ENCODE data around the gene MAGEA11.
"Not testable (repeated sequence)": the region's sequence is repeated elsewhere in the genome, so short reads cannot be mapped to it uniquely, and the experiment has no call there.

MAGEA11 gene

DNA sequence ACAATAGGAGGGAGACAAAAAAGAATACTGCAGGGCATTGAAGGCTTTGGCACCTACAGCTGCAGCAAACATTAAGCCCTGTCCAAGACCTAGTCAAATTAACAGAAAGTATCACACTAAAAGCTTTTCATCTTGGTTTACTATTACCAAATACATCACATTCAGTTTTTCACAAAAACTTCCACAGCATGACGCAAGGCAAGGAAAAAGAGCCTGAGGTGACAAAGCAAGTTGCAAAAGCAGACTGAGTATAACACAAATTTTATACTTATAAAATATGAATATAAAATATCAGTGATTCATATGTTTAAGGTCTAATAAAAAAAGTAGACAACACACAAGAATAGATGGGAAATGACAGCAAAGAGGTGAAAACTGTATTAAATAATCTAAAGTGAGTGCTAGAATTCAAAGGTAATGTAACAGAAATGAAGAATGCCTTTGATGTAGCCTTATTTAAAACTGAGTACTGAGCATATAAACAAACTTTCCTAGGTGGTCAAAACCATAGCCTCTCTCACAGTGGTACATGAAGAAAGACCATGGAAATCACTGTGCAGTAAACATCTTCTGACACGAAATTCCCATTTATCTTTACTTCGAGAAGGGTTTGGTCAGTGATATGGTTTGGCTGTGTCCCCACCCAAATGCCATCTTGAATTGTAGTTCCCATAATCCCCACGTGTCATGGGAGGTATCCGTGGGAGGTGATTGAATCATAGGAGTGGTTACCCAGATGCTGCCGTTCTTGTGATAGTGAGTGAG lies 27.7 kb upstream of the MAGEA11 start:
- Histone ChIP-seq H3K9me3 (ENCODE audit: insufficient read depth, low read length) (no peaks in the 10 kb centered on the region), H2AFZ (ENCODE audit: low read depth, low read length, severe bottlenecking) (no peak overlapping the region), H3F3A (ENCODE audit: insufficient read depth) (no peaks in the 10 kb centered on the region), H4K20me1 (ENCODE audit: low read depth, low read length) (no peaks in the 10 kb centered on the region), H3K9me2 (replicated peaks; ENCODE audit: insufficient read depth, low read length) (no peaks in the 10 kb centered on the region), H3K4me3 (ENCODE audit: insufficient read depth, low read length, poor library complexity, severe bottlenecking) (no peak overlapping the region), H3K27ac (ENCODE audit: low read depth, low read length) (no peak overlapping the region), H3K79me2 (ENCODE audit: insufficient read depth, low read length) (no peaks in the 10 kb centered on the region), H3K4me2 (ENCODE audit: low read depth, low read length, poor library complexity, severe bottlenecking) (no peak overlapping the region), H3K27me3 (ENCODE audit: low read length) (no peaks in the 10 kb centered on the region), H3K36me3 (ENCODE audit: low read length) (no peaks in the 10 kb centered on the region), H3K9ac (ENCODE audit: low read length) (no peak overlapping the region)
- TF ChIP-seq, protein P1, sequence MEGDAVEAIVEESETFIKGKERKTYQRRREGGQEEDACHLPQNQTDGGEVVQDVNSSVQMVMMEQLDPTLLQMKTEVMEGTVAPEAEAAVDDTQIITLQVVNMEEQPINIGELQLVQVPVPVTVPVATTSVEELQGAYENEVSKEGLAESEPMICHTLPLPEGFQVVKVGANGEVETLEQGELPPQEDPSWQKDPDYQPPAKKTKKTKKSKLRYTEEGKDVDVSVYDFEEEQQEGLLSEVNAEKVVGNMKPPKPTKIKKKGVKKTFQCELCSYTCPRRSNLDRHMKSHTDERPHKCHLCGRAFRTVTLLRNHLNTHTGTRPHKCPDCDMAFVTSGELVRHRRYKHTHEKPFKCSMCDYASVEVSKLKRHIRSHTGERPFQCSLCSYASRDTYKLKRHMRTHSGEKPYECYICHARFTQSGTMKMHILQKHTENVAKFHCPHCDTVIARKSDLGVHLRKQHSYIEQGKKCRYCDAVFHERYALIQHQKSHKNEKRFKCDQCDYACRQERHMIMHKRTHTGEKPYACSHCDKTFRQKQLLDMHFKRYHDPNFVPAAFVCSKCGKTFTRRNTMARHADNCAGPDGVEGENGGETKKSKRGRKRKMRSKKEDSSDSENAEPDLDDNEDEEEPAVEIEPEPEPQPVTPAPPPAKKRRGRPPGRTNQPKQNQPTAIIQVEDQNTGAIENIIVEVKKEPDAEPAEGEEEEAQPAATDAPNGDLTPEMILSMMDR (IDR thresholded peaks at IDR 0.05; ENCODE audit: insufficient read depth, low read length, poor library complexity, severe bottlenecking), result no peak
- no peak for TF ChIP-seq EZH2phosphoT487 (conservative IDR thresholded peaks at IDR 0.05; ENCODE audit: low read length)

DNA sequence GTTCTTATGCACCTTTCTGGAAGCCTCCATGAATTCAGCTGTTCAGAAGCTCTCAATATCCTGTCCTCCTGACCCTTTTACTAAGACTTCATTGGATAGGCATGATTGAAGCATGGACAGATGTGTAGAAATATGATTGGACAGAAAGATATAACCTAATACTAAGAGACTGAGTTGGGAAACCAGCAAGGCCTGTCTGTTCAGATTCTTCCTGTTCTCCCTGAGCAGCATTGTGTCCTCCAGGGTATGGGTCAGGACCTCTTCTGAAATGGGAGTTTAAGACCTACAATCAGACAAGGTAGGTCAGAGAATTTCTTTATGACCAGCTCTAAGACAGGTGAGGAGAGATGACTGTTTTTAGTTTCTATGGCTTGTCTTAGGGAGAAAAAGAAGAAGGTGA lies 23.9 kb upstream of the MAGEA11 start:
- Histone ChIP-seq H3K9ac (ENCODE audit: low read length) (no peak overlapping the region), H3K4me2 (ENCODE audit: low read depth, low read length, poor library complexity, severe bottlenecking) (no peak overlapping the region), H3K27ac (ENCODE audit: low read depth, low read length) (no peak overlapping the region), H4K20me1 (ENCODE audit: low read depth, low read length) (no peaks in the 10 kb centered on the region), H3K79me2 (ENCODE audit: insufficient read depth, low read length) (no peaks in the 10 kb centered on the region), H3K36me3 (ENCODE audit: low read length) (no peaks in the 10 kb centered on the region), H3K4me3 (ENCODE audit: insufficient read depth, low read length, poor library complexity, severe bottlenecking) (no peak overlapping the region), H3K9me3 (ENCODE audit: insufficient read depth, low read length) (no peaks in the 10 kb centered on the region), H2AFZ (ENCODE audit: low read depth, low read length, severe bottlenecking) (no peak overlapping the region), H3K27me3 (ENCODE audit: low read length) (no peaks in the 10 kb centered on the region), H3K9me2 (replicated peaks; ENCODE audit: insufficient read depth, low read length) (no peaks in the 10 kb centered on the region), H3F3A (ENCODE audit: insufficient read depth) (no peaks in the 10 kb centered on the region)
- TF ChIP-seq EZH2phosphoT487 (conservative IDR thresholded peaks at IDR 0.05; ENCODE audit: low read length), result no peak

DNA sequence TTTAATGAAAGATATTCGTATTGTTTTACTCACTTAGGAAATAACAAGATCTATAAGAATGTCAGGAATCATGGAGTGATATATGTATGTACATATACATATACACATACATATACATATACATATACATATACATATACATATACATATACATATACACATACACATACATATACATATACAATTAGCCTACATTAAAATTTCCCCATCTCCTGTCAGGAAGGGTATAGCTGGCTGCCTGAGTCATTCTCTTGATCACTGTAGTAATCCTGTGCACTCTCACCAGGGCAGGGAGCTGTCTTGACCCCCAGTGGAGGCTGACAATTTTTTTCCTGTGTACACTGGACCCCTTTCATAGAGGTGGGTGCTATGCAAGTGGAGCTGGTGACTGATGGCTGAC lies 23.3 kb upstream of the MAGEA11 start:
- no peaks in the 10 kb centered on the region for H3K27me3 ChIP-seq (ENCODE audit: low read length)
- H3F3A ChIP-seq (ENCODE audit: insufficient read depth), result no peaks in the 10 kb centered on the region
- no peak overlapping the region for H3K27ac ChIP-seq (ENCODE audit: low read depth, low read length)
- no peak overlapping the region for H3K4me3 ChIP-seq (ENCODE audit: insufficient read depth, low read length, poor library complexity, severe bottlenecking)
- no peak overlapping the region for H2AFZ ChIP-seq (ENCODE audit: low read depth, low read length, severe bottlenecking)
- no peaks in the 10 kb centered on the region for H3K79me2 ChIP-seq (ENCODE audit: insufficient read depth, low read length)
- no peaks in the 10 kb centered on the region for H3K9me3 ChIP-seq (ENCODE audit: insufficient read depth, low read length)
- no peak overlapping the region for H3K9ac ChIP-seq (ENCODE audit: low read length)
- H3K36me3 ChIP-seq (ENCODE audit: low read length), result no peaks in the 10 kb centered on the region
- no peak for TF ChIP-seq EZH2phosphoT487 (conservative IDR thresholded peaks at IDR 0.05; ENCODE audit: low read length)
- TF ChIP-seq, protein P1 (IDR thresholded peaks at IDR 0.05; ENCODE audit: insufficient read depth, low read length, poor library complexity, severe bottlenecking), result no peak
- H4K20me1 ChIP-seq (ENCODE audit: low read depth, low read length), result no peaks in the 10 kb centered on the region
- no peaks in the 10 kb centered on the region for H3K9me2 ChIP-seq (replicated peaks; ENCODE audit: insufficient read depth, low read length)
- H3K4me2 ChIP-seq (ENCODE audit: low read depth, low read length, poor library complexity, severe bottlenecking), result no peak overlapping the region

DNA sequence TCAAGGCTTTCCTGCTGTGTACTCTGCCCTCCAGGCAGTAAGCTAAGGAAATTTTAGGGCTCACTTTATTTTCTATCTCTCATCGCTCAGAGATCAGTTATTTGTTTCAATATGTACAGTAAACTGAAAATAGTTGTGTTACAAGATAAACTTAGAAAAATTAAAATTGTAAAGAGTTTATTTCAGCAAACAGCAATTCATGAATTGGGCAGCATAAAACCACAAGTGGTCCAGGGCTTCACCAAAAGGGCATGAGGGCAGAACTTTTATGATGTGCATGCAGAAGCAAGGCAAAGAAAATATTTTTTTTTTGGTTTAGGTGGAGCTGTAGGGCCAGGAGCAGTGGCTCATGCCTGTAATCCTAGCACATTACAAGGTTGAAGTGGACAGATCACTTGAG lies 20.1 kb upstream of the MAGEA11 start:
- Histone ChIP-seq H3K9me3 (ENCODE audit: insufficient read depth, low read length) (no peaks in the 10 kb centered on the region), H3K79me2 (ENCODE audit: insufficient read depth, low read length) (no peaks in the 10 kb centered on the region), H3K9ac (ENCODE audit: low read length) (no peak overlapping the region), H3K27ac (ENCODE audit: low read depth, low read length) (no peak overlapping the region), H3K27me3 (ENCODE audit: low read length) (no peaks in the 10 kb centered on the region), H2AFZ (ENCODE audit: low read depth, low read length, severe bottlenecking) (no peak overlapping the region), H3K4me2 (ENCODE audit: low read depth, low read length, poor library complexity, severe bottlenecking) (no peak overlapping the region), H3K36me3 (ENCODE audit: low read length) (no peaks in the 10 kb centered on the region), H4K20me1 (ENCODE audit: low read depth, low read length) (no peaks in the 10 kb centered on the region), H3F3A (ENCODE audit: insufficient read depth) (no peaks in the 10 kb centered on the region), H3K4me3 (ENCODE audit: insufficient read depth, low read length, poor library complexity, severe bottlenecking) (no peak overlapping the region), H3K9me2 (replicated peaks; ENCODE audit: insufficient read depth, low read length) (no peaks in the 10 kb centered on the region)
- no peak for TF ChIP-seq EZH2phosphoT487 (conservative IDR thresholded peaks at IDR 0.05; ENCODE audit: low read length)
- TF ChIP-seq, protein P1 (IDR thresholded peaks at IDR 0.05; ENCODE audit: insufficient read depth, low read length, poor library complexity, severe bottlenecking), result no peak

DNA sequence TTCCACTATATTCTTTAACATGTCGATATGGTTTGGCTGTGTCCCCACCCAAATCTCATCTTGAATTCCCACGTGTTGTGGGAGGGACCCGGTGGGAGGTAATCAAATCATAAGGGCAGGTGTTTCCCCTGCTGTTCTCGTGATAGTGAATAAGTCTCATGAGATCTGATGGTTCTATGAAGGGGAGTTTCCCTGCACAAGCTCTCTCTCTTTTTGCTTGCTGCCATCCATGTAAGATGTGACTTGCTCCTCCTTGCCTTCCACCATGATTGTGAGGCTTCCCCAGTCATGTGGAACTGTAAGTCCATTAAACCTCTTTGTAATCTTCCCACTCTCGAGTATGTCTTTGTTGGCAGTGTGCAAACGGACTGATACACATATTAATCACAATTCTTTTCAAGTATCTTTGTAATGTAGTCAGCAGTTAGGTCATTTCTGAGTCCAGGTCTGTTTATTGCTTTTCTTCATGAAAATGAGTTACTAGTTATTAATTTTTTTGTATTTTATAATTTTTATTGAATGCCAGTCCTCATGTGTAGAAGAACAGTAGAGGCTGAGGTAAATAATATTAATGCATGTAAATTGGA lies 19.1 kb upstream of the MAGEA11 start:
- not testable (repeated sequence) for H3F3A ChIP-seq (ENCODE audit: insufficient read depth); H3K9ac ChIP-seq (ENCODE audit: low read length); H3K79me2 ChIP-seq (ENCODE audit: insufficient read depth, low read length); H3K4me2 ChIP-seq (ENCODE audit: low read depth, low read length, poor library complexity, severe bottlenecking); H3K4me3 ChIP-seq (ENCODE audit: insufficient read depth, low read length, poor library complexity, severe bottlenecking); H3K36me3 ChIP-seq (ENCODE audit: low read length); H2AFZ ChIP-seq (ENCODE audit: low read depth, low read length, severe bottlenecking); H3K9me2 ChIP-seq (replicated peaks; ENCODE audit: insufficient read depth, low read length); H4K20me1 ChIP-seq (ENCODE audit: low read depth, low read length); H3K9me3 ChIP-seq (ENCODE audit: insufficient read depth, low read length); H3K27me3 ChIP-seq (ENCODE audit: low read length); H3K27ac ChIP-seq (ENCODE audit: low read depth, low read length)

Measured in SU-DHL-6 (cell line).